ENCODE data around the gene LCN12.

- TF ChIP-seq POLR2A (IDR thresholded peaks at IDR 0.05) = no peak
- no peak for TF ChIP-seq CTCF (IDR thresholded peaks at IDR 0.05)
Measured at GRCh38 chr9:136960938-136961275, 8.8 kb downstream of the LCN12 start.

All from right lobe of liver (tissue), 4 donors.